Measurements from ENCODE around the gene STOML2.
A peak's percentile ranks its signal among the peaks of the same experiment; 100 is the strongest.

The STOML2 gene

GRCh38 chr9:35073279-35073612, 29.7 kb downstream of the STOML2 start:
- DNase-seq (ENCODE audit: extremely low read depth in 1 of 2, low read depth in 1 of 2), result no peak

GRCh38 chr9:35072461-35073278, 30.3 kb downstream of the STOML2 start, which contains the start of gene VCP:
Gene VCP, minus strand, starts transcription at chr9:35072625. Its CDS starts 272 bp downstream, at chr9:35072353.
- DNase-seq (ENCODE audit: extremely low read depth in 1 of 2, low read depth in 1 of 2), result peak; percentile 91 to 96

GRCh38 chr9:35071814-35072460, 31.0 kb downstream of the STOML2 start:
- DNase-seq (ENCODE audit: extremely low read depth in 1 of 2, low read depth in 1 of 2), result peak; percentile 26 to 56

- no peak for DNase-seq (ENCODE audit: extremely low read depth in 1 of 2, low read depth in 1 of 2)
Observed at GRCh38 chr9:35070823-35071813, 31.8 kb downstream of the STOML2 start.

GRCh38 chr9:35069020-35069419, 33.9 kb downstream of the STOML2 start:
- DNase-seq (ENCODE audit: extremely low read depth in 1 of 2, low read depth in 1 of 2), result no peak

GRCh38 chr9:35067056-35067455, 35.9 kb downstream of the STOML2 start:
- DNase-seq (ENCODE audit: extremely low read depth in 1 of 2, low read depth in 1 of 2), result no peak

- no peak for DNase-seq (ENCODE audit: extremely low read depth in 1 of 2, low read depth in 1 of 2)
Observed at GRCh38 chr9:35060548-35061207, 42.3 kb downstream of the STOML2 start.

- DNase-seq (ENCODE audit: extremely low read depth in 1 of 2, low read depth in 1 of 2), result no peak
Observed at GRCh38 chr9:35059438-35059837, 43.5 kb downstream of the STOML2 start.

- no peak for DNase-seq (ENCODE audit: extremely low read depth in 1 of 2, low read depth in 1 of 2)
Observed at GRCh38 chr9:35057271-35057620, 45.7 kb downstream of the STOML2 start.

- no peak for DNase-seq (ENCODE audit: extremely low read depth in 1 of 2, low read depth in 1 of 2)
Observed at GRCh38 chr9:35056571-35057270, 46.2 kb downstream of the STOML2 start.

- no peak for DNase-seq (ENCODE audit: extremely low read depth in 1 of 2, low read depth in 1 of 2)
Observed at GRCh38 chr9:35054871-35055644, 47.9 kb downstream of the STOML2 start.

GRCh38 chr9:35054185-35054835, 48.6 kb downstream of the STOML2 start:
- DNase-seq (ENCODE audit: extremely low read depth in 1 of 2, low read depth in 1 of 2), result no peak

- no peak for DNase-seq (ENCODE audit: extremely low read depth in 1 of 2, low read depth in 1 of 2)
Observed at GRCh38 chr9:35051069-35051967, 51.6 kb downstream of the STOML2 start.
